ENCODE measurements around the gene NOS1AP.

The NOS1AP gene

DNA sequence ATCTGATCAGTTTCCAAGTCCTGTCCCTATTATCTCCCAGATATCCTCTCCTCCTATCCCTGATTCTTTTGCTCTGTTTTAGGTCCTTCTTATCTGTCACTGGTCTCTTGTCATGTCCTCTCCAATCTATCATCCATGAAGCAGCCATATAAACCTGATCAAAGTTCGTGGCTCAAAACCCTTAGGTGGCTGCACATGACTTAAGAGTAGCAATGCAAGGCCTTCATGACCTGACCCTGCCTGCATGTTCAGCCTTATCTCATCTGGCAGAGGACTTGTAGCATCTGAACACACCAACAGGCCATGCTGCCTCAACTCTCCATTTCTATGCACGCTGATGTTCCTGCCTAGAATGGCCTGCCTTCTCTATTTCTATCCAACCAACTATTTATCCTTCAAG is 65.2 kb downstream of the NOS1AP start:
- in situ Hi-C loops (cut with MboI; ENCODE audit: low sequenced_read_pairs): no loop called here

DNA sequence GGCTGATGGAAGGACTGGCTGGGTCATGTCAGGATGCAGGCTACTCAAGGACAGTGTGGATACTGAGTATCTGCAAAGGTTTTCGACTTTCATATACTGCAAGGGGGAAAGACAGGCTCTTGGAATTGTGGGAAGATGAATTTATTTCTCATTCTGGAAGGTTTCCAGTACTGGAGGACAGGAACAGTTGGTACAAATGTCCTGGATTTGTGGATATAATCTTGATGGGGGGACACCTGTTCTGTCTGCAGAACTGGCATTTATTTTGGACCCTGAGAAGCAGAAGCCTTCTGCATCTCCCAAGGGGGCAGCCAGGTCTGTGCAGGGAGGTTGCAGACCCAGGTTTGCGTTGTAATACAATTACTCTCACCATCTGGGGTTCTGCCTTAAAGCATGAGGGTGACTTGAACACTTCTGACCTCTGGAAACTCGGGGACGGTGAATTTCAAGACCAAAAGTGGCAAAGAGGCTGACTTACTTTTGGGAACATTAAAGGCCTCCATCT is 65.8 kb downstream of the NOS1AP start:
- in situ Hi-C loops (cut with MboI; ENCODE audit: low sequenced_read_pairs): no loop called here

DNA sequence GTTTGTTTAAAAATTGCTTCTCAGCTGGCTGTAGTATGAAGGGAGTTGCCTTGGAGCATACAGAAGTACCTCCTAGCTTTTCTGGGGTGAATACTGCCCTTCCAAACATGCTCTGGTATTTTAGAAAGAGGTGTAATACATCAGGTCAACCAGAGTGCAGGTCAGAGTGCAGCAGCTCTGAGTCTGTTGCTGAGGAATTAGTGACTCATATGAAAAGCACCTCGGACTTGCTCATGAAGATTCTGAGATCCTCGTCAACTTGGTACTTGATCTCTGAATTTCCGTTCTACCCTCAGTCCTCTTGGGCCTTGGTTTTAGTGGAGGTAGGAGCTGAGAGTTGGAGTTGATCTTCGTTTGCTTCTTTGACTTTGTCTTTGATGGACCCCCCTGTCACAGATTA is 67.3 kb downstream of the NOS1AP start:
- in situ Hi-C loops (cut with MboI; ENCODE audit: low sequenced_read_pairs): no loop called here

DNA sequence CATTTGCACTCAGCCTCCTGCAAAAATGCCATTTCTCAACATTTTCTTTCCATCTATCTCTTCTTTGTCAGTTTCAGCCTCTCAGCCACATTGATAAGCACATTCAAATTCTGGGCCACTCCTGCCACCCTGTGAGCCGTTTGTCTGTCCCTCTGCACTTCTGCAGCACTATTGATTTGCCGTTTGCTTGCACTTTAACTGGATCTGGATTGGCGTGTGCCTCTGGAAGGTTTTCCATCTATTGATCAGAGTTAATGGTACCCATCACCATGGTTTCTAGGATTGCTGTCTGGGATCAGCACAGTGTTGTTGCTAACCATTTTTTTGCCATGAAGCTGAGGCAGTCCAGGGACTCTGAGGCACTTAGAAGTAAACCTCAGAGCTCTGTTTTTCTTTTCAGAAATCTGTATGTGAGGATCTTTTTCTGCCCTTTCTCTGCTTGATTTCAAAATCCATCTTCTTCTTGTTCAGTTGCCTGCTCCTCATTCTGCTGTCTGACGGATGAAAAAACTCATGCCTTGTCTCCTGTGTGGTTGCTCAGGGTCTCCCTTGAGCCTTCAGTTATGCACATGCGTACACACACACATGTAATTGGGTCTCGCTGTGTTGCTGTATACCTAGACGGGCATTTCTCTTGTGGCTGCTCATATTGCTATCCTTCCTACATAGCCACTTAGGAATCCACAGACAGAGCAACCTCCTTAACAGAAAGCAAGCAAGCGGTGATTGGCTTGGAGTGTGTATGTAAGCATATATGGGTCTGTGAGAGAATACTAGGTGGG is 67.9 kb downstream of the NOS1AP start:
- in situ Hi-C loops (cut with MboI; ENCODE audit: low sequenced_read_pairs): no loop called here

DNA sequence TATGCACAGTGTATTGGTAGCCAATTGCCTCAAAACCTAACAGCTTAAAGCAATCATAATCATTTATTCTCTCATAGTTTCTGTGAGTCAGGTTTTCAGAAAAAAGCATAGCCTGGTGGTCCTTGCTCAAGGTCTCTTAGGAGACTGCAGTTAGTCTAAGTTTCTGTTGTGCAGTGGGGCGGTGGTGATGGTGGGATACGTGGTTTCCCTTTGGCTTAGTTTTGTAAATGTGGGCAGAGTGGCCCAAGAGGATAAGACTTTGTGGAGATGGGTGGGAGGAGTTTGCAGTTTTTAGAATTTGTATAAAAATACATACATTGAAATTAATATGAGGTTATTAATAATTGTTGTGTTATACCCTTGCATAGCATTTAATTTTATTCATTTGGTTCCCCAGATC is 68.6 kb downstream of the NOS1AP start:
- in situ Hi-C loops (cut with MboI; ENCODE audit: low sequenced_read_pairs): no loop called here

DNA sequence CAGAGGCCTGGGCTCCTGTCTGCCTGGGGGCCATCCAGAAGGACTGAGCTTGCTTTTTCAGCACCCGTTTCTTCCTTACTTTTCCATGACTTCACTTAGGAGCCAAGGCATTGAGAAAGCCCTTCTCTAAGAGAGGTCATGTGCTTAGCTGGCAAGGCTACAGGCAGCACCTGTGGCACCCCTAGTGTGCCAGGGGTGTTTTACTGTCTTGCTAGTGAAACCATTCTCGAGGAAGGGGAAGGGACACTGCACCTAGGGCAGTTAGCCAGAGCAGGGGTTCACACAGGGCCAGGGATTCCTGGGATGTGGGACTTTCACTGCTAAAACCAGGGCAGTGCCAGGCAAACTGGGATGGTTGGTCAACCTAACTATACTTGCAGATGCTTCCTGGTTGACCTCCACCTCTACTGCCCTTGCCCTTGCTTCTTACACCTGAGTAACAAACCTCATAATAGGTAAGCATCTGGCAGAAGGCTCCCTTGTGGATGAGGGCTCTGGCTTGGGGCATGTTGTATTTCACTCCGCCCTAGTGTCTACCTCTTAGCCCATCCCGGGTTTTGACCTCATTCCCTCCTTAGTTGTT is 69.2 kb downstream of the NOS1AP start:
- in situ Hi-C loops (cut with MboI; ENCODE audit: low sequenced_read_pairs): no loop called here

DNA sequence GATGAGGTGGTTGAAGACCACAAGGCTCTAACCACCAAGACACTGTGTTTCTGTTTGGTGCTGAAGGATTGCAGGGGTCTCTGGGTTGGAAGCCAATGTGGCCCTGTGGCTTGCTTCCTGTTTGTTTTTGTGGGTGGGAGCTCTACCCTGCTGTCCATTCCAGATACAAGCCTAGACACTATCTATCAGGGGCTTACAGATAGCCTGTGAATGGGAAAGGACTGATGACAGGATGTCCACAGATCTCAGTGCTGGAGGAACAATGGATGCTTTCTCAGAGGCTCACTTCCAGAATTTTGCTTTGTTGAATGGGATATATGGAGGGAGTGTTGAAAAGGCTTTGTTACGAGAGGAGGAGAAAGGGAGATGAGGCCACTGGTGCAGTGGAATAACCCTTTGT is 69.7 kb downstream of the NOS1AP start:
- in situ Hi-C loops (cut with MboI; ENCODE audit: low sequenced_read_pairs): no loop called here

DNA sequence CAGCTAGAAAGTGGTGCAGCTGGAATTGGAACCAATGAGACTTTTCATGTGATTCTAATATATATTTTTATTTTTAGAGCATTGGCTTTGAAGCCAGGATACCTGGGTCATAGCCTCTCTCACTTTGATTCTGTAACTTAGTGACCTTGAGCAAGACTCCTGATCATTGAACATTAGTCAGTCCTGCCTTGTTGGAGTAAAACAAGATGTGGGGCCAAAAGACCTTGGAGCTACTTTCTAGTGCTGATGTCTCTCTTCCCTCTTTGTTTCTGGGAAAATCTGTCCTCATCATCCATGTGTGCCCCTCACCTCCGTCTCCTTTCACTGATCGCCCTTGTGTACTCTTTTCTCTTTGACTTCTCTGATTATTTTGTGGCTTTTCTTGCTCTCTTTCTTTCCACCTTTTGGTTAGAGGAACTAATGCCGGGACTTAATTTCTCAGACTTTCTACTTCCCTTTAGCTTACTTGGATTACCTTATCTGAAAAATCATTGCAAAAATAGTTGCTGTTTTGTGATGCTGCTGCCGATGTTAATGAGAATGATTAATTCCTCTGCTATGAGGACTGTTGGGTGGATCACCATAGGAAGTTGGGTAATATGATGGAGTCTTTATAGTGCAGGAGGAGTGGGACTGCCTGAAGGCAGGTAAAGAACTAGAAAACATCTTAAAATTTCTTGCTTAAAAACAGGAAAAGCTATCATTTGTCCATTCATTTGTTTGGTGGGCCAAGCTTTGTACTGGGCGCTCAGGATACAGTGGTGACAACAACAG is 72.0 kb downstream of the NOS1AP start:
- in situ Hi-C loops (cut with MboI; ENCODE audit: low sequenced_read_pairs): no loop called here

DNA sequence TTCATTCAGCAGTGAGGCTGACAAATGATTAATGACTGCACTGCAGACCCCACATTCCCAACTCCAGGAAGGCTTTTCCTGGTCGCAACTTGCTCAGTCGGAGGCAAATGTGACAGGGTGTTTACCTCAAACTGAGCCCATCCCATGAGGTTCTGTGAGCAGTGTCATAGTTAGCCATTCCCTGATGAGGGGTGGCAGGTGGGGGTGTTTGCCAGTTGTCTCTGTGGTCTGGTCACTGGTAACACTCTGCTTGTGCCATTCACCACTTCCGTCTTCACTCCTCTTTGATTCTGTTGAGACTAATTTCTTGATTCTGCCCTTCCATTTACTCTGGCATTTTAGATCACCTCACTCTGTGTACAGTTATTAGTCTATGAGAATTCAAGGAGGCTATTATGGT is 73.5 kb downstream of the NOS1AP start:
- in situ Hi-C loops (cut with MboI; ENCODE audit: low sequenced_read_pairs): no loop called here

DNA sequence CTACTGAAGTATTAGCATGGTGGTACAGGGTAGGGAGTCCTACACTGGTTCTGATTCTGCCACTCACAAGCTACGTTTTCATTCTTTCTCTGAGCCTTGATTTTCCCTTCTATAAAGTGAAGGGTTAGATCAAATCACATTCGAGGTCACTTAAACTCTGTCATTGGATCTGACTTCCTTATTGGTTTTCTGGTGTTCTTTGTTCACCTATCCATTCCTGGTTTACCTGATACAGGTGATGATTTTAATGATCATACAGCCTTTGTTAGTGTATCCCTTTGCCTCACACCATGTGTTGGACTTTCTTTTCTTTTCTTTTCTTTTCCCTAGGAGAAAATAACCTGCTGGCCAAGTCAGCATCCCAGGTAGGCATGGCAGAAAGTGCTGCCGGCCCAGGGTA is 74.8 kb downstream of the NOS1AP start:
- in situ Hi-C loops (cut with MboI; ENCODE audit: low sequenced_read_pairs): no loop called here

DNA sequence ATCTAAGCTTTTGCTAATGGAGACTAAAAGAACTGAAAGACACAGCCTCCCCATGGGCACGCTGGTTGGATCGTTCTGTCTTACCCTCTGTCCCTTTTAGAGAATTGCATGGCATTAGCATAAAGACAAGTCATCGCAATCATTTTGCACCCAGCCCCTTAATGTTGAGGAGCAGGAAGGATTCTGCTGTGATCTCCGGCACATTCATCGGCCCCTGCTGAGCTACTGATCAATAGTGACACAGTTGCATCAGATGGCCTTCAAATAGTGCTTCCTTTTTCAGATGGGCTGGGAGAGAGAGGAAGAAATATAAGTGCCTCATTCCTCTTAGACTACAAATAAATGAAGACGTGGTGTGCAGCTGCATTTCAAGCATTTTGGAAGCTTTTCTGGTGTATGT is 75.4 kb downstream of the NOS1AP start:
- in situ Hi-C loops (cut with MboI; ENCODE audit: low sequenced_read_pairs): no loop called here

DNA sequence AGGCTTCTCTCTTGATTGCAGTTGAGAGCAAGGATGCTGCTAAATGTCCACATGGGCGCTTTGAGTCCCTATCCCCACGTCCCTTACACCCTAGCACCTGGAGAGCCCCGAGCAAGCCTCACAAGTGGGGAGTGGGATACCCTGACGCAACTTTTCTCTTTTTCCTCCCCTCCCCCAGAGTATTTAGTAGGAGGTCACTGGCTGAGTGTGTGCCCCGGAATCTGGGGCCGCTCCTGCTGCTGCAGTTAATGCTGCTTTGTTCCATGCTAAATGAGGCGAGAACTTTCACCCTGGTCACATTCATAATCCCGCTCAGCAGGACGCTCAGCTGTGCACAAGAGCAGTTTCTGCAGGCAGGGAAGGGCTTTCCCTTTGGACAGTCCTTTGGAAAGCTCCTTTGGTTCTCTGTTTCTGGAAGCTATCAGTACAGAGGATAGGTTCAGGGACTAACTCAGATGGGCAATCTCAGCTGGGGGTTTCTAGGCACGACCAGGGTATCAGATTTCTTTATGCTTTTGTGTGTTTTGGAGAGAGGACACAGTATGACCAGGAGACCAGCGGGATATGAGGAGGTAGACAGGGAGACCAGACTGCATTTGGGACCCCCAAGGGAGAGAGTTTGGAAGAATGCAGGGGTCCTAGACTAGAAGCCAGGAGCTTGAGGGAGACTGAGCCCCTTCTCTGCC is 75.9 kb downstream of the NOS1AP start:
- in situ Hi-C loops (cut with MboI; ENCODE audit: low sequenced_read_pairs): no loop called here

DNA sequence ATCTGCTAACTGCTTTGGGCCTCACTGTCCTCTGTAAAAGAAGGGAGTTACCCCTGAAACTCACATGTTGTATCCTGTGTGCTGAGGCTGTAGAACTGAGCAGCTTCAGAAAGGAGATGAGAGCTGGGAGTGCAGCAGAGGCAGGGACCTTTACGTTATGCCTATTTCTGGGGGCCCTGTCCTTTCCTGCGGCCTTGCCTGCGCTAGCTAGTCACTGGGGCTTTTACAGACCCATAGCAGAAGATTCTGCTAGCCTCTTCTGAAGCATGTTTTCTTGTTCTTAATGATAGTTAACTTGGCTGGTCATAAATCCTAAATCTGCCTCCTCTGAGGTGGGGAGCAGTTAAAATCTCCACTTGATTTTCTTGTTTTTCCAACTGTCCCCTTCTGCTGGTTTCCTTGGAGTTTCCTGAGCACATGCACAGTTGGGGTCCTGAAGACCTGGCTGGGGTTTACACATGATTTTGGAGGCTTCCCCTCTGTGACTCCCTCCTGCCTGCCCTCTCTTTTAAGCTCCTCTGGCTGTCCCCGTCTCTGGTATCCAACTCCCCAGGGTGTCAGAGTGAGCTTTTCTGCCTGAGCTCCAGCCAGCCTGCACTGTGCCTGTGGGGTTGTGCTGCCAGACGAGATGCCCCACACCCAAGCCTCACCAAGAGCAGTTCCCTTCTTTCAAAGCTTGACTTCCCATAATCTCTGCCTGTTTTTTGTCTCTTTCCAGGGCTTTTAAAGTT is 76.6 kb downstream of the NOS1AP start:
- in situ Hi-C loops (cut with MboI; ENCODE audit: low sequenced_read_pairs): no loop called here

DNA sequence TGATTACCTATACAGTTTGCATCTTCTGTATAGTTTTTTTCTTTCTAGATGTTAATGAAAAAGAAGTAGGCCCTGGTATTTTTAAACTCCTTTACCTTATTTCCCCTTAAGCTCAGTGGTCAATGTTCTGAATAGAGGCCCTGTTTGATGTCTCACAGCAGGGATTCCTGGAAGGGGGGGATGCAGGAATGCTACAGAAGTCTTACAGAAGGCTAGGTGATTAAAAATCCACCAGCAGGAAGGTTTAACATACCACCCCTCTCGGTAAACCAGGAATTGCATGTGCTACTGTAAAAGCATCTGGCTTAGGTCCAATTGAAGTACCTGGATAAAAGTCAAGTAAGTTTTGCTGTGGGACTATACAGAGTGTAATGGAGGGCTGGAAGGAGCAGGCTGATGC is 78.3 kb downstream of the NOS1AP start:
- in situ Hi-C loops (cut with MboI; ENCODE audit: low sequenced_read_pairs): no loop called here

DNA sequence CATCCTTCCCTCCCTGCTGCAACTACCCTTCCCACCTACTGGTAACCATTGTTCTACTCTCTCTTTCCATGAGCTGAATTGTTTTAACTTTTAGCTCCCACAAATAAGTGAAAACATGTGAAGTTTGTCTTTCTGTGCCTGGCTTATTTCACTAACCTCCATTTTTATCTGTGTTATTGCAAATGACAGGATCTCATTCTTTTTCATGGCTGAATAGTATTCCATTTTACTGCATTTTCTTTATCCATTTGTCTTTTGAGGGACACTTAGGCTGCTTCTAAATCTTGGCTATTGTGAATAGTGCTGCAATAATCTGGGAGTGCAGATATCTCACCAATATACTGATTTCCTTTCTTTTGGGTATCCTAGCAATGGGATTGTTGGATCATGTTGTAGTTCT is 80.6 kb downstream of the NOS1AP start:
- in situ Hi-C loops (cut with MboI; ENCODE audit: low sequenced_read_pairs): no loop called here

DNA sequence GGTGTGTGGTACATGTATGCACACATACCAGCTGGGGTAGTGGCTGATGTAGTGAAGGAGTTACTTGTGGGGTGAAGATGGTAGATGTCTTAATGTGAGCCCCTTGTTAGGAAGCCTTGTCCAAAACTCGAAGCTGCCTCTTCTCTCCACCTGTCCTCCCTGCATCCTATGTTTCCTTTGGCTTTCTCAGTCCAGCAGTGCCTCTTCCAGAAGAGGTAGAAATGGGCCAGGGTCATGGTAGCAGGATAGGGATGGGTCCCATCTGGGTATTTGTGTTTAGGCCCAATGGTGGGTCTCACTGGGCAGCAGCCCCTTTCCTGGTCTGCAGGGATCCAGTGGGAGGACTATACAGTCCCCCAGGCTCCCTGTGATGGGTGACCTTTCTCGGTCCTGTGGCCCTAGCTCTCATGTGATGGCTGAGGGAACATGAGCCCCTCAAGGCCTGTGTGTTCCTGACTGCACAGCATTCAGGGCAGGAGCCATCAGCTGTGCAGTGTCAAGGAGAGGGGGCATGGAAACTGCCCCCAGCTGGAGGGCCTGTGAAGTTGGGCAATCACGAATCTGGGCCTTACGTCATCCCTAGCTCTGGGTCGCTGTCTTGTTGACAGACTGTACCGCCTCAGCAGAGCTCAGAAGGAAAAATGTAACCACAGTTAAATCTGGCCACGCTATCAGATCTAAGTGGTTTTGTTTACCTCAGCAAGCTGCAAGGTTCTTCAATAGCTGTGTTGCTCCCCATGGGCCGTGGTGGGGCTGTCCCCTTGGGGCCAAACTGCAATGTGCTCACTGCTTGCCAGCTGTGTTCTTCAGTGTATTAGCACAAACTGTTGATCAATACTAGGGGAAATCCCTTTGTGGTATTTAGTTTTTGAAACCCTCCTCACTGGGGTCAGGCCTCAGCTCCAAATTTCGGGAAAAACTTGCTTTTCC is 82.7 kb downstream of the NOS1AP start:
- in situ Hi-C loops (cut with MboI; ENCODE audit: low sequenced_read_pairs): no loop called here

DNA sequence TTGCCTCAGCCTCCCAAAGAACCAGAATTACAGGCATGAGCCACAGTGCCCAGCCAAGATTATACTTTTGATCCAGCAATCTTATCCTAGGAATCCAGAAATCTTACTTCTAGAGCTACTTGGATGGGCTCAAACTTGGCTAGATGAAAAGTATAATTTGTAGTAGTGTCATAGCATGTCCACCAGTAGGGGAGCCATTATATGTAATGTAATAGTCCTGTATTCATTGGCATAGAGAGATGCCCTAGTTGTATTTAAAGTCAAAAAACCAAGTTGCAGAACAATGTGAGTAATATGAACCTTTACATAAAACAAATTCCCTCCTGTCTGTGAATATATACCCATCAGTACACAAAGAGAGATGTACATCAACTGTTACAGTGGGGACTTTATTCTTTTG is 83.9 kb downstream of the NOS1AP start:
- in situ Hi-C loops (cut with MboI; ENCODE audit: low sequenced_read_pairs): no loop called here

DNA sequence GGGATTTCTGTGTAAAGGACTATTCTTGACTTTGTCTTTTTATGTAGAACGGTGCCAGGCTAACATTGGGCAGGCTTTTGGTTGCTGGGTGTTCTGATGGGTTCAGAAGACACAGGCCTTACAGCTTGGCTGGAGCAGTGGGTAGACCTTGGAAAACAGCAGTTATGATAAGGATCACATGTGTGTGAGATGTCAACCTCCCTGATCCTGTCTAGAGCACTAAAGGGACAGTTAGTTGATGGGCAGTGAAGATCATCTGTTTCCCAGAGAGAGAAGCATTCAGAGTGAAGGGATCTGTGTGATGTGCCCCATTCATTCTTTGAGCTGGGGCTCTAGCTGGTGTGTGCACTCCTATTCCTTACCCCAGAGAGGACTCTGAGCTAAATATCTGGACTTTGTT is 88.0 kb downstream of the NOS1AP start:
- in situ Hi-C loops (cut with MboI; ENCODE audit: low sequenced_read_pairs): no loop called here

DNA sequence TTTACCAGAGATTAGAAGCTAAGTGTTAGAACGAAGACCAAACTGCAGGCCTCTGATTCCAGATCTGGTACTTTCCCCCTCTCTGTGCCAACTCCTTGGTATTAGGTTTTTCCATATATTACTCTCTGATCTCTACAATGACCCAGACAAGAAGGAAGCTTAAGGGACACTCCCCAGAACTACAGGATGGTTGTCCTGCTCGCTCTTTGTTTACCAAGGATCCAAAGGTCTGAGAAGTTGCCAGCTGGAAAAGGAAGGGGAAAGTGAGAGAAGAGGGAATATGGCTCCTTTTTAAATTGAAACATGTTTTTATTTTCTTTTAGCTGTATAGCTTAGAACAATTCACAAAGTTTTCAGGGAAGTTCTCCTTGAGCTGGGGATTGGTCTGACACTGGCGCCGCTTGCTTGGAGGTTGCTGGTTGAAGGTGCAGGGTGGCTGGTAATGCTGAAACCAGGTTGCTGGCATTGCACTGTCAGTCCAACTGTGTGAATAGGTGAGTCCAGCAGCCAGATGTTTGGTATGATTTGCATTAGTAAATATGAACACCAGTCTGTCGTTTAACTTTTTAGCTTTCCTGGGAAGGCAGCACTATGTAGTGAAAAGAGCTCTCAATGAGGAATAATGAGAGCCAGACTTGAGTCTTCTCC is 89.3 kb downstream of the NOS1AP start:
- in situ Hi-C loops (cut with MboI; ENCODE audit: low sequenced_read_pairs): no loop called here
